GM21381 (cell line): ENCODE data around the gene PCCA.

Source experiments
- ATAC-seq: cut with Tn5 transposase; IDR thresholded peaks from one replicate; pipeline ENCODE4 v1.9.1; 2021; ENCODE audit warnings: mild to moderate bottlenecking, moderate library complexity; ENCODE audit not compliant: unreplicated experiment

The PCCA gene

GRCh38 chr13:100397627-100398026, 308.7 kb downstream of the PCCA start:
- no peak for ATAC-seq

GRCh38 chr13:100398360-100398759, 309.5 kb downstream of the PCCA start:
- no peak for ATAC-seq

- ATAC-seq = no peak
Measured at GRCh38 chr13:100399455-100399854, 310.6 kb downstream of the PCCA start.

- ATAC-seq = no peak
Measured at GRCh38 chr13:100403675-100404074, 314.8 kb downstream of the PCCA start.

GRCh38 chr13:100409132-100409531, 320.2 kb downstream of the PCCA start:
- no peak for ATAC-seq

- ATAC-seq = no peak
Measured at GRCh38 chr13:100423375-100423774, 334.5 kb downstream of the PCCA start.

GRCh38 chr13:100428986-100429385, 340.1 kb downstream of the PCCA start:
- ATAC-seq = no peak

GRCh38 chr13:100432611-100433010, 343.7 kb downstream of the PCCA start:
- no peak for ATAC-seq

- no peak for ATAC-seq
Measured at GRCh38 chr13:100433475-100433874, 344.6 kb downstream of the PCCA start.

- peak; percentile 88 for ATAC-seq
Measured at GRCh38 chr13:100434010-100434763, 345.3 kb downstream of the PCCA start.

GRCh38 chr13:100436099-100436498, 347.2 kb downstream of the PCCA start:
- ATAC-seq = no peak

GRCh38 chr13:100438059-100438788, 349.3 kb downstream of the PCCA start:
- ATAC-seq = no peak

- no peak for ATAC-seq
Measured at GRCh38 chr13:100439247-100439970, 350.5 kb downstream of the PCCA start.

- ATAC-seq = no peak
Measured at GRCh38 chr13:100440751-100441425, 352.0 kb downstream of the PCCA start.

- no peak for ATAC-seq
Measured at GRCh38 chr13:100442095-100442832, 353.4 kb downstream of the PCCA start.

GRCh38 chr13:100443278-100443997, 354.5 kb downstream of the PCCA start:
- no peak for ATAC-seq

- no peak for ATAC-seq
Measured at GRCh38 chr13:100443998-100444328, 355.1 kb downstream of the PCCA start.

- ATAC-seq = no peak
Measured at GRCh38 chr13:100447831-100448230, 358.9 kb downstream of the PCCA start.

GRCh38 chr13:100451923-100452322, 363.0 kb downstream of the PCCA start:
- ATAC-seq = no peak

- no peak for ATAC-seq
Measured at GRCh38 chr13:100454876-100455275, 366.0 kb downstream of the PCCA start.
